GM12874 (cell line): ENCODE results near the gene GJB6.

Experiments
- TF ChIP-seq, protein P1 (sequence below): IDR thresholded peaks from 2 replicates; pipeline ENCODE4 v1.5.1; 2011; ENCODE audit warnings: low read depth, mild to moderate bottlenecking, control low read depth, low read length, moderate library complexity; ENCODE audit not compliant: insufficient read depth

Gene GJB6

DNA sequence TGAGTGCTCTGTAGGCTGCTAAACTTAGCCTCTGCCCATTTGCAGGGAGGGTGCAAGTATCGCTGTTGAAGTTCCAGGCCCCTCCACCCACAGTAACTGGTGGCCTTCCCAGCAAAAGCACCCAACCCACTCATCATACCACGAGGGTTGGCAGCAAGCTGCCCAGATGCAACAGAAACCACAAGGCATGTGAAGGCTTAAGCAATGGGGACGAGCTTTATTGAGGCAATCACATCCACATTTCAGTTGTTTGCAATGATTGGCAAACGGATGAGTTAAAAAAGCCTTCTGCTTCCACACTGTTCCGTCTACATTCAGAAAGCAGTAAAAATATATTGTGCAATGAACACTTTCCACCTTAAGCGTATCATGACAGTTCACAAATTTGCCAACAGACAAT lies 10.3 kb downstream of the GJB6 start:
- TF ChIP-seq, protein P1, sequence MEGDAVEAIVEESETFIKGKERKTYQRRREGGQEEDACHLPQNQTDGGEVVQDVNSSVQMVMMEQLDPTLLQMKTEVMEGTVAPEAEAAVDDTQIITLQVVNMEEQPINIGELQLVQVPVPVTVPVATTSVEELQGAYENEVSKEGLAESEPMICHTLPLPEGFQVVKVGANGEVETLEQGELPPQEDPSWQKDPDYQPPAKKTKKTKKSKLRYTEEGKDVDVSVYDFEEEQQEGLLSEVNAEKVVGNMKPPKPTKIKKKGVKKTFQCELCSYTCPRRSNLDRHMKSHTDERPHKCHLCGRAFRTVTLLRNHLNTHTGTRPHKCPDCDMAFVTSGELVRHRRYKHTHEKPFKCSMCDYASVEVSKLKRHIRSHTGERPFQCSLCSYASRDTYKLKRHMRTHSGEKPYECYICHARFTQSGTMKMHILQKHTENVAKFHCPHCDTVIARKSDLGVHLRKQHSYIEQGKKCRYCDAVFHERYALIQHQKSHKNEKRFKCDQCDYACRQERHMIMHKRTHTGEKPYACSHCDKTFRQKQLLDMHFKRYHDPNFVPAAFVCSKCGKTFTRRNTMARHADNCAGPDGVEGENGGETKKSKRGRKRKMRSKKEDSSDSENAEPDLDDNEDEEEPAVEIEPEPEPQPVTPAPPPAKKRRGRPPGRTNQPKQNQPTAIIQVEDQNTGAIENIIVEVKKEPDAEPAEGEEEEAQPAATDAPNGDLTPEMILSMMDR: no peak

DNA sequence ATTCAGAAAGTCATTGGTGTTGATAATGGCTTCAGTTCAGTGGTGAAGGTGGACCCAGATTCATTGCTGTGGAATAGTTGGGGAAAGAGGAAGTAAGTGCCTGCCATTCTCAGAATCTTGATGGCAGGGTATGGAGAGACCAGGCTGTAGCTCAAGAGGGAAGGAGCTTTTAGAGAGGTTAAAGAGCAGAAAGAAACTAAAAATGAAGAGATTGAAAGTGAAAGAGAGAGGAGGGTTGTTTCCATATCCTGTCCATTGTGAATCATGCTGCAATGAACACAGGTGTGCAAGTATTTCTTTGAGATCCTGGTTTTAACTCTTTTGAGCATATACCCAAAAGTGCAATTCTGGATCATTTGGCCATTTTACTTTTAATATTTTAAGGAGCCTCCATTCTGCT lies 12.5 kb downstream of the GJB6 start:
- TF ChIP-seq, protein P1: no peak

DNA sequence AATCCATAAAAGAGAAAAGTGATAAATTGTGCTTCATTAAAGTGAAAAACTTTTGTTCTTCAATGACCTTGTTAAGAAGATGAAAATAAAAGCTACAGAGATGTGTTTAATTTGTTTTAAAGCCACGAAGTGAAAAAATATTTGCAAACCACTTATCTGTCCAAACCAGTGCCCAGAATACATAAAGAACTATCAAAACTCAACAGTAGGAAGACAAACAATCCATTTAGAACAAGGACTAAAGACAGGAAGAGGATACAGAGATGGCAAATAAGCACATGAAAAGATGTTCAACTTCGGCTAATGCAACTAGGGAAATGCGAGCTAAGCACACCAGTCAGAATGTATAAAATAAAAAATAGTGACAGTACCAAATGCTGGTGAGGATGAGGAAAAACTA lies 15.0 kb downstream of the GJB6 start:
- TF ChIP-seq, protein P1: no peak

DNA sequence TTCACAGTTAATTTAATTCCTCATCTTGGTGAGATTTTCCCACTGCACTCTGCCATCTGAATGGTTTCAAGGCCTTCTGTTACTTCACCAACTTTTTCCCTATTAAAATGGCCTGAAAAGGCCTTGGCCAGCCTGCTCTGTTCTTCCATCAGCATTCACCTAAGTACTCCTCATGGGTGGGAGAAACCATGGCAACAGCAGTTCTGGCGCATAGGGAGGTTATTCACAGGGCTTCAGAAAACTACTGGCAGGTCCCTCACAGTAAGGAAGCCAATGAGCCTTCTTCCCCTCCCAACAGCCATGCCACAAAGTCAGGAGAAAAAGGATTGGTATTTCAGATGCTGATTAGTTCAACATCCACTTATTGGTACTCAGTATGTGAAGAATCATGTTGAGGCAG lies 22.2 kb downstream of the GJB6 start:
- TF ChIP-seq, protein P1: no peak

DNA sequence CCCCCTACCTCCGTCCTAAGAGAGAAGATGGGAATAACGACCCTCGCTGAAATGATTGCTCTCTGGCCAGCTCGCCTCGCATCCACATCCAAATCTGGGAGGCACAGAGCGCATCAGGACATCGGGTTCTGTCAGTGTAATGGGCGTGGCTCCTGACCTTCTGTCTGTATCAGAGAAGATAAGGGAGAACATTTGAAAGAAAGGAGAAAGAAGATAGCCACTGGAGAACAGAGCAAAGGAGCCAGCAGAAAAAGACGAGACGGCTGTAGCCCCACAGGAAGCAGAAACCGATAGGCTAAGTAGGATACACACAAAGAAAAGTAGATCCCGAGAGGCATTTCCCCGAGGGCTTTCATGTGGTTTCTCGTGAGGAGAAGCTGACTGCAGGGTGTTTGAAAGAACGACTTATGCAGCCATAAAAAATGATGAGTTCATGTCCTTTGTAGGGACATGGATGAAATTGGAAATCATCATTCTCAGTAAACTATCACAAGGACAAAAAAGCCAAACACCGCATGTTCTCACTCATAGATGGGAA lies 25.4 kb downstream of the GJB6 start:
- TF ChIP-seq, protein P1: no peak

DNA sequence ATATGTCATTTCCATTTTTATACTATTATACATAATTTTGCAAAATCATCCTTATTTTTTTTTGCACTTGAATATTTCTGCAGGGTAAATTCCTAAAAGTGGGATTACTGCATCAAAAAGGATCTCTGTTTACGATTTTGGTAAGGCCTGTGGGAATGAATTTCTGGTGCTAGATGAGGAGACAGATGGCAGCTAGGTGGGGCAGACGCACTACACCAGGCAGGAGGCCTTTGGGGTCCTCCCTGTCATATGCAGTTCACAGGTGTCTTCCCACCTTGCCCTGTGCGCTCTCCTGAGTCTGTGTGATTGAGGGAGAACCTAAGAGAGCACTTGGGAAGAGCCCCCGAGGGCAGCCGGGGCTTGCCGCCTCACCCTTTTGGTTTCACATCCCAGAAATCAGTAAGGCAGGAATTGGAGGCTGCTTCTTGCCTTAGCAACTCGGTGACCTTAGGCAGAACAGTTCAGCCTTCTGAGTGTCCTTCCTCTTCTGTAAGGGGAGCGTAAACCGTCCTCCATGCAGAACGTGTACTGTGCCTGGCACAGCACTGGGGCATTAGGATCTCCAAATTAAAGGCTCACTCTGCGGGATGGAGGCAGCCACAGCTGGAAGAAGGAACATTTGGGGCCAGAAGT lies 25.9 kb downstream of the GJB6 start:
- TF ChIP-seq, protein P1: no peak

DNA sequence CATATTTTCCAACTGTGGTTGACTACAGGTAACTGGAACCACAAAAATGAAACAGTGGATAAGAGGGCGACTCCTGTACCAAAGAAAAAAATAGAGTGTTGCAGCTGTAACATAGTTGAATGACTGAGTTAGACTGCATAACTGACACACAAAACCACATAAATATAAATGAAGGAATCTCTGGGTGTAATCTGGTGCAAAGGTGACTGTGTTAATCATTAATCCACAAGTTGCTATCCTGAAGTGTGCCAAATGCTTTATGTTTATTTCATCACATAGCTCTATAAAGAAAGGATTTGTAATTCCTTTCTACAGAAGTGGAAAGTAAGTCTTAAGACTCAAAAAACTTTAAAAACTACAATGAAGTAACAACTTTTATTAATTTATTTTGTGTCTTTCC lies 33.3 kb downstream of the GJB6 start:
- TF ChIP-seq, protein P1: no peak
